HG03045 (cell line): ENCODE measurements around the gene ABCB8.
"Not testable (repeated sequence)": the region's sequence is repeated elsewhere in the genome, so short reads cannot be mapped to it uniquely, and the experiment has no call there.

Source experiments
- ATAC-seq: cut with Tn5 transposase; IDR thresholded peaks from one replicate; pipeline ENCODE4 v1.9.1; 2021; ENCODE audit warnings: mild to moderate bottlenecking, moderate library complexity; ENCODE audit not compliant: unreplicated experiment

The ABCB8 gene

DNA sequence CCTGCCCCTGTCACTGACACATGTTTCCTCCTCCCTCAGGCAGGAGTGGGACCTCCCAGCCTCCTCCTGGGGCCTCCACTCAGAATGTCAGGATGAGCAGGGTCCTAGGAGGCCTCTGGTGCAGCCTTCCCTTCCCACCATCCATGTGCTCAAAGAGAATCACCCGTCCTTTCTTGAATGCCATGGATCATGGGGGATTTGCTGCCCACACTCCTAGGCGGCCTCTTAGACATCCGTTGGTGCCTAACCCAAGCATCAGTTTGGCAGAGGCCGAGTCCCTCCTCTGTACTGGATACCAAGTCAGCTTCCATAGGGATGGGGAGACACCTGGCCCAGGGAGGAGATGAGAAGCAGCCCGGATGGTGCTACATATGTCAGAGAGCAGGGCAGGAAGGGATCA lies 30.4 kb upstream of the ABCB8 start:
- no peak for ATAC-seq

- no peak for ATAC-seq
Measured at GRCh38 chr7:150998341-150998740, 29.9 kb upstream of the ABCB8 start.

DNA sequence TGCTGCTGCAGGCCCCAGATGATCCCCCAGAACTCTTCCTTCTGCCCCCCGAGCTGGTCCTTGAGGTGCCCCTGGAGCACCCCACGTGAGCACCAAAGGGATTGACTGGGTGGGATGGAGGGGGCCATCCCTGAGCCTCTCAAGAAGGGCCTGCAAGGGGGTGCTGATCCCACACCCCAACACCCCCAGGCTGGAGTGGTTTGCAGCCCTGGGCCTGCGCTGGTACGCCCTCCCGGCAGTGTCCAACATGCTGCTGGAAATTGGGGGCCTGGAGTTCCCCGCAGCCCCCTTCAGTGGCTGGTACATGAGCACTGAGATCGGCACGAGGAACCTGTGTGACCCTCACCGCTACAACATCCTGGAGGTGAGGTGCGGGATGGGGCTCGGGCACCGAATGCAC lies 29.2 kb upstream of the ABCB8 start:
- ATAC-seq, result no peak

DNA sequence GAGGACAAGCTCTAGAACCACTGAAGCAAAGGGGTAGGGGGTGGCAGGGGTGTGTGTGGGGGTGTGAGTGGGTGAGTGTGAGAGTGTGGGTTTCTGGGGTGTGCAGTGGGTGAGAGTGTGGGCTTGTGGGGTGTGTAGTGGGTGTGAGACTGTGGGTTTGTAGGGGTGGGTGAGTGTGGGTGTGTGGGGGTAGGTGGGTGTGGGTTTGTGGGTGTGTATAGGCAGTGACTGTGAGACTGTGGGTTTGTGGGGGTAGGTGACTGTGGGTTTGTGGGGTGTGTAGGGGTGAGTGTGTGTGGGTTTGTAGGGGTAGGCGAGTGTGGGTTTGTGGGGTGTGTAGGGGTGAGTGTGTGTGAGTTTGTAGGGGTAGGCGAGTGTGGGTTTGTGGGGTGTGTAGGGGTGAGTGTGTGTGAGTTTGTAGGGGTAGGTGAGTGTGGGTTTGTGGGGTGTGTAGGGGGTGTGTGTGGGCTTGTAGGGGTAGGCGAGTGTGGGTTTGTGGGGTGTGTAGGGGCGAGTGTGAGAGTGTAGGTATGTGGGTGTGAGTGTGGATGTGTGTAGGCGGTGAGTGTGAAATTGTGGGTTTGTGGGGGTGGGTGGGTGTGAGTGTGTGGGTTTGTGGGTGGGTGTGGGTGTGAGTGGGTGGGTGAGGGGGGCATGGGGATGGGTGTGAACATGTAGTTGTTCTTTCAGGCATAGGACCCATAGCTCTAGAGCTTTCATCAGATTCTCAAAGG lies 28.6 kb upstream of the ABCB8 start:
- no peak for ATAC-seq

- ATAC-seq, result no peak
Measured at GRCh38 chr7:151000897-151001495, 27.3 kb upstream of the ABCB8 start.

- no peak for ATAC-seq
Measured at GRCh38 chr7:151001546-151001945, 26.7 kb upstream of the ABCB8 start.

GRCh38 chr7:151003572-151003971 lies 24.7 kb upstream of the ABCB8 start:
- ATAC-seq, result no peak

DNA sequence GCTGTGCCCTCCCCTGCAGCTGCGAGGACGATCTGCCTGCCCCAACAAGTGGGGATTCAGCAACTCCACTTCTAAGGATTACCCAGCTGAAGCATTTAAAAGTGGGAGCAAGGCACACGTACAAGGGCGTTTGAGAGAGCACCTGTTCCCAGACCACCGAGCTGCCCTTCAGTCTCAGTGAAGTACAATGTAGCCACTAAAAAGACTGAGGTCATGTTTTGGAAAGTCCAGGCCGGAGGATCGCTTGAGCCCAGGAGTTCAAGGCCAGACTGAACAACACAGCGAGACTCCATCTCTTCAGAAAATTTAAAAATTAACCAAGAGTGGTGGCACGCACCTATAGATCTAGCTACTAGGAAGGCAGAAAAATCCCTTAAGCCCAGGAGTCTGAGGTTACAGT lies 22.7 kb upstream of the ABCB8 start:
- no peak for ATAC-seq

DNA sequence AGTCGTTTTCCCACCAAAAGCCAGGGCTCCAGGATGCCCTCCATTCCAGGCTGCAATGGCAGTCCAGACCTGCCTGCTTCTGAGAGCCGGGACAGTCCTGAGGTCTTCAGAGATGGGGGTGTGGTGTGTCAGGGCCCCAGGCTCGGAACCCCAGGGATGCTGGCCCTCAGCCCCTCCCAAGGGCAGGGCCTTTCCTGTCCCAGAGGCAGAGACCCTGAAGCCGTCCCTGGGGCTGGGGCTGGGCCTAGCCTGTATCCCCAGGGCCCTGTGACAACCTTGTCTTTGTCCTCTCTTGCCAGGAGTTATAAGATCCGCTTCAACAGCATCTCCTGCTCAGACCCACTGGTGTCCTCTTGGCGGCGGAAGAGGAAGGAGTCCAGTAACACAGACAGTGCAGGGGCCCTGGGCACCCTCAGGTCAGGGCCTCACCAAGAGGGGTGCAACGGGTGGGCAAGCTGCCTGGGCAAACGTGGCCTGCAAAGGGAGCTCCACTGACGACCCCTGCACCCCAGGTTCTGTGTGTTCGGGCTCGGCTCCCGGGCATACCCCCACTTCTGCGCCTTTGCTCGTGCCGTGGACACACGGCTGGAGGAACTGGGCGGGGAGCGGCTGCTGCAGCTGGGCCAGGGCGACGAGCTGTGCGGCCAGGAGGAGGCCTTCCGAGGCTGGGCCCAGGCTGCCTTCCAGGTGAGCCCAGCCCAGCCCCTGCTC lies 21.5 kb upstream of the ABCB8 start:
- no peak for ATAC-seq

DNA sequence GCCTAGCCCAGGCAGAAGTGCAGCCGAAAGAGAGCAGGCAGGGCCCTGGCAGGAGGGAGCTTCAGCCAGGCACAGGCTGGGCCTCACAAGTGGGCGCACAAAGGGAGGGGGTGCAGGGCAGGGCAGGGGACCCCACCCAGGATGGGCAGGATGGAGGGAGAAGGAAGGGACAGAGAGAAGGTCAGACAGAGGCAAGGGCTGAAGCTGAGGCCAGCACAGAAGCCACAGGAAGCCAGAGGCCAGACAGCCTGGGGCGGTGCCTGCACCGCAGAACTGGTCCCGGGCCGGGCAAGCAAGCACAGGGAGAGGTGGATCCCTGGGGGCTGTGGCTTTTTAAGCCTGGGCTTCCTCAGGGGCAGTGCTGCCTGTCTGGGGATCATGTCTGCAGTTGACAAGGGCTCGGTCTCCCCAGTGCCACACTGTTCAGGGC lies 20.8 kb upstream of the ABCB8 start:
- no peak for ATAC-seq

DNA sequence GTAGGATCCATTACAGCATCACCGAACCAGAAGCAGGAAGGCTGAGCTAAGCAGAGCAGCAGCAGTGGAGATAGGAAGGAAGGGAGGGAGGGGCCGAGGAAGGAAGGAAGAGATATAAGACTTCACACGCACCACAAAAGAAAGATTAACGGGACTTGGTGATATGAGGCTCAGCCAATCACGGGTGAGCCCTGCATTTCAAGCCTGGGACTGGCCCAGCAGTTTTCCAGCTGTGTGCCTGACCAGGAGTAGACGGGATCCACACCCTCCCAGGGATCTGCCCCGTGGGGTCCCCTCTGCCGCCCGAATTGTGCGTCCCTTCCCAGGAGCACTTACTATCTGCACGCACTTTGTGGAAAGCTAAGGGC lies 20.1 kb upstream of the ABCB8 start:
- no peak for ATAC-seq

GRCh38 chr7:151008511-151009323 lies 19.5 kb upstream of the ABCB8 start:
- ATAC-seq, result peak; percentile 77

DNA sequence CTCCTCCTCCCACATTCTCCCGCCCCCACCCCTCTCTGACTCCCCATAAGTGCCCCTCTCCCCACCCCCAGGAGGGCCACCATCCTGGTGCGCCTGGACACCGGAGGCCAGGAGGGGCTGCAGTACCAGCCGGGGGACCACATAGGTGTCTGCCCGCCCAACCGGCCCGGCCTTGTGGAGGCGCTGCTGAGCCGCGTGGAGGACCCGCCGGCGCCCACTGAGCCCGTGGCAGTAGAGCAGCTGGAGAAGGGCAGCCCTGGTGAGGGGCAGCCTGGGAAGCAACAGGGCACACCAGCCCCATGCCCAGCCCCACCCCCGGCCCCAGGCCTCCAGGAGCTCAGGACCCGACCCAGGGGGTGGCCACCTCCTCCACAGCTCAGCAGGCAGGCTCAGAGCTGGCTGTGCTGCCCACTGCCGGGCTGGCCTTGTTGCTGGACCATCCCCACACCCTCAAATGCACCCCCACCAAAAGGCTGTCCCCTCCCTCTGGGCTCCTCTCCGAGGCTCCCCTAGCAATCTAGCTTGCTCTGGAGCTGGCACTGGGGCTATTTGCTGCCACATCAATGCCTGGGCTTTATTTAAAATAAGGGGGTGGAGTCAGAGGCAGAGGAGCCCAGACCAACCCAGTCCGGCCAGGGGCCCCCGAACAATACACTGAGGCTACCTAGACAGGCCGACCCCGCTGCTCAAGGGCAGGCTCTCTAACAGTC lies 18.8 kb upstream of the ABCB8 start:
- ATAC-seq, result no peak

GRCh38 chr7:151010037-151010306 lies 18.3 kb upstream of the ABCB8 start:
- ATAC-seq, result no peak

DNA sequence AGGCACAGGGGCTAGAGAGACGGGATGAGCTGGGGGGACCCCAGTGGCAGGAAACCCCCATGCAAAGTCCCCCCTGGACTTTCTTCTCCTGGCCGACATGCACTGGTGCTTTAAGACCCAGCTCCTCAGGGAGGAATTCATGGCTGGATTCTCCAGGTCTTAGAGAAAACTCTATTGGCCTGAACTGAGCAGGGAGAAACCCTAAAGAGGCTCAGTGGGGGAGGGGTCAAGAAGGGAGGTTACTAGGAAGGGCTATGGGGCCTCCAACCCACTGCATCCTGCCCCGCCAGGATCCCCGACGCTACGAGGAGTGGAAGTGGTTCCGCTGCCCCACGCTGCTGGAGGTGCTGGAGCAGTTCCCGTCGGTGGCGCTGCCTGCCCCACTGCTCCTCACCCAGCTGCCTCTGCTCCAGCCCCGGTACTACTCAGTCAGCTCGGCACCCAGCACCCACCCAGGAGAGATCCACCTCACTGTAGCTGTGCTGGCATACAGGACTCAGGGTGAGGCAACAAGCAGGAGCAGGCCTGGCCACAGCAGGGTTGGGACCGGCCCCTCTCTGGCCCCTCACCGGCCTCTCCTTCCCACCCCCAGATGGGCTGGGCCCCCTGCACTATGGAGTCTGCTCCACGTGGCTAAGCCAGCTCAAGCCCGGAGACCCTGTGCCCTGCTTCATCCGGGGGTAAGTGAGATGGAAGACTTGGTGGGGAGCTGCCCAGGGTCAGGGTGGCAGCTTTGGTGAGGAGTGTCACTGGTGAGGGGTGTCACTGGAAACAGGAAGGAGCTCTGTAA lies 17.7 kb upstream of the ABCB8 start:
- ATAC-seq, result no peak

DNA sequence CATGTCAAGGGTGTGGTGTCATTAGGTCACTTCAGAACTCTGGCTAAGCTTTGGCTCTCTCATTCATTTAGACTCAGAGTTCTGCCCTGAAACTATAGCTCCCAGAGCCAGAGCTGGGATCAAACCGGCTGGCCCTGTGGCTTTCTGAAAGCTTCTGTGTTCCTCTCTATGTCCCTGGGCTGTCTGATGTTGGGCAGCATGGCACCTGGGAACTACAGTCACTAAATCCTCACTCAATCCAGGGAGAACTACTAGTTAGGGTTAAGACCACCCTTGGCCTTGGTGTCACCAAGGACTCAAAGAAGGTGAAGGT lies 17.2 kb upstream of the ABCB8 start:
- ATAC-seq, result no peak

GRCh38 chr7:151011616-151012015 lies 16.6 kb upstream of the ABCB8 start:
- ATAC-seq, result not testable (repeated sequence)

DNA sequence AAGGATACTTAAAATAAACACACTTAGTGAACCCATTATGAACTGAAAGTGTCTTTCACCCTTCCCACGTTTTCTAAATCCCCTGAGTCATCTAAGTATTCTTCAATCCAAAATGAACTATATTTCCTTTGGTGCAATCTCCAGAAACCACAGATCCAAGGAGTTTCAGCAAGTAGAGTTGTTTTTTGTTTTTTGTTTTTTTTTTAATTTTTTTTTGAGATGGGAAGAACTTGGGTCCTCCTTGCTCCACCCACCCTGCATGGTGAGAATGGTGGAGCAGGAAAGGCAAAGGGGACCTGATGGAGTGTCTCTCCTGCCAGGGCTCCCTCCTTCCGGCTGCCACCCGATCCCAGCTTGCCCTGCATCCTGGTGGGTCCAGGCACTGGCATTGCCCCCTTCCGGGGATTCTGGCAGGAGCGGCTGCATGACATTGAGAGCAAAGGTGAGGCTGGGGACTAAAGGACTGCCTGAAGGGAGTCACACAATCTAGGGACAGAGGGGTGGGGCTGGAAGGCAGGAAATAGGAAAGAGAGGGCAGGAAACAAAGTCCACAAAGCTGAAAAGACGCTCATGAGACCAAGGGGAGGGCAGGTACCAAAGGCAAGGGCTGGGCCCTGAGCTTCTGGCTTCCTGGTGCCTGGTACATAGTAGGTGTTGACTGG lies 16.1 kb upstream of the ABCB8 start:
- ATAC-seq, result no peak

GRCh38 chr7:151012911-151013347 lies 15.3 kb upstream of the ABCB8 start:
- no peak for ATAC-seq

DNA sequence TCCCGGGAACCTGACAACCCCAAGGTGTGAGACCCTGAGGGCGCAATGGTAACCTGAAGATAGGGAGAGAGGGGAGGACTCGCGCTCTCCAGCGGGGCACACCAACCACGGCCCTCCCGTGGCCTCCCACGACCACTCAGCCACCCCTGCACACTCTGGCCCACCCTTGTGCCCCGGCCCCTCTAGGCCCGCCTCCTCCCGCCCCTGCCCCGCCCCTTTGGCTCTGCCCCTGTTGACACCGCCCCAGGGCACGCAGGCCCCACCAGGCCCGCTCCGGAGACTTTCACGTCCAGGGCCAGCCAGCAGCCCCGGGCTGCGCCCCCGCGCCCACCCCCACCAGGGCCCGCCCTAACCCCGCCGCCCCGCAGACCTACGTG lies 14.9 kb upstream of the ABCB8 start:
- ATAC-seq, result no peak
